HepG2 (cell line): ENCODE results near the gene AKR1C3. TPM values are rescaled to one million over a fixed set of nuclear protein-coding genes. Genes with fewer than 3 reads are reported as not detected.

Experiments
- ERF ChIP-seq: IDR thresholded peaks from 2 replicates; pipeline ENCODE4 v1.6.1; 2018; ENCODE audit warnings: missing biosample characterization, missing genetic modification reagents
- FOXJ3 ChIP-seq: sonication (generic); formaldehyde crosslinking; IDR thresholded peaks from 2 replicates; pipeline ENCODE4 v1.4.0; 2020; ENCODE audit warnings: missing genetic modification reagents, mild to moderate bottlenecking, borderline replicate concordance
- FOXP1 ChIP-seq, 2 experiments: fragments of 450-650 bp in 1 of 2; IDR thresholded peaks; 2 replicates each; pipeline ENCODE4 v1.6.1; 2017 to 2018; ENCODE audit warnings: antibody characterized with exemption in 1 of 2
- HMG20A ChIP-seq: IDR thresholded peaks from 2 replicates; pipeline ENCODE4 v1.6.1; 2016; ENCODE audit warnings: borderline replicate concordance
- ISL2 ChIP-seq: sonication (generic); formaldehyde crosslinking; IDR thresholded peaks from 2 replicates; pipeline ENCODE4 v1.5.0; 2020; ENCODE audit warnings: missing genetic modification reagents
- KAT7 ChIP-seq: IDR thresholded peaks from 2 replicates; pipeline ENCODE4 v1.6.1; 2018; ENCODE audit warnings: borderline replicate concordance, missing compliant biosample characterization
- KDM5A ChIP-seq: fragments of 200-600 bp; sonication (generic); IDR thresholded peaks from 2 replicates; pipeline ENCODE4 v1.7.0; 2018; ENCODE audit warnings: antibody characterized with exemption, mild to moderate bottlenecking, low read length, borderline replicate concordance
- LCORL ChIP-seq, 2 experiments: fragments of 450-650 bp in 1 of 2; sonication (generic) in 1 of 2; formaldehyde crosslinking in 1 of 2; IDR thresholded peaks; 2 replicates each; pipeline versions ENCODE4 v1.5.0 to v1.6.1; 2017 to 2020; ENCODE audit warnings: antibody characterized with exemption in 1 of 2, missing genetic modification reagents in 1 of 2
- MLX ChIP-seq: IDR thresholded peaks from 2 replicates; pipeline ENCODE4 v1.6.1; 2016
- NCOA2 ChIP-seq: sonication (generic); formaldehyde crosslinking; IDR thresholded peaks from 2 replicates; pipeline ENCODE4 v1.8.0; 2022; ENCODE audit warnings: inconsistent platforms
- PATZ1 ChIP-seq: sonication (generic); formaldehyde crosslinking; IDR thresholded peaks from 2 replicates; pipeline ENCODE4 v1.4.0; 2020; ENCODE audit warnings: missing genetic modification reagents
- PHF8 ChIP-seq: sonication (generic); formaldehyde crosslinking; IDR thresholded peaks from 2 replicates; pipeline ENCODE4 v1.5.0; 2020; ENCODE audit warnings: missing genetic modification reagents
- PPARG ChIP-seq: conservative IDR thresholded peaks from 2 replicates; pipeline ENCODE4 v1.6.1; 2016; ENCODE audit warnings: missing biosample characterization, missing genetic modification reagents
- RFXAP ChIP-seq: sonication (generic); formaldehyde crosslinking; IDR thresholded peaks from 2 replicates; pipeline ENCODE4 v1.4.0; 2020; ENCODE audit warnings: missing genetic modification reagents, borderline replicate concordance
- SP5 ChIP-seq: IDR thresholded peaks from 2 replicates; pipeline ENCODE4 v1.6.1; 2016; ENCODE audit warnings: low read depth, borderline replicate concordance
- SUZ12 ChIP-seq: fragments of 150-350 bp; IDR thresholded peaks from 2 replicates; pipeline ENCODE4 v1.6.1; 2014; ENCODE audit warnings: low read depth, low read length
- TARDBP ChIP-seq: sonication (generic); formaldehyde crosslinking; IDR thresholded peaks from 2 replicates; pipeline ENCODE4 v1.8.0; 2022; ENCODE audit warnings: mild to moderate bottlenecking, missing genetic modification reagents
- TFDP2 ChIP-seq: sonication (generic); formaldehyde crosslinking; IDR thresholded peaks from 2 replicates; pipeline ENCODE4 v1.4.0; 2020; ENCODE audit warnings: missing genetic modification reagents
- U2AF1 ChIP-seq: fragments of 200-400 bp; formaldehyde crosslinking; optimal IDR thresholded peaks from 2 replicates; pipeline ENCODE3; 2017; ENCODE audit warnings: mild to moderate bottlenecking, low read depth, low read length
- ZNF557 ChIP-seq: sonication (generic); formaldehyde crosslinking; IDR thresholded peaks from 2 replicates; pipeline ENCODE4 v1.4.0; 2020; ENCODE audit warnings: missing genetic modification reagents
- ZNF609 ChIP-seq: sonication (generic); formaldehyde crosslinking; IDR thresholded peaks from 2 replicates; pipeline ENCODE4 v1.4.0; 2020; ENCODE audit warnings: mild to moderate bottlenecking, missing genetic modification reagents, borderline replicate concordance
- ZNF816 ChIP-seq: sonication (generic); formaldehyde crosslinking; IDR thresholded peaks from 2 replicates; pipeline ENCODE4 v1.8.0; 2022; ENCODE audit warnings: missing genetic modification reagents, mild to moderate bottlenecking, borderline replicate concordance
- polyA plus RNA-seq, 8 experiments: library from polyadenylated mRNA; depleted of rRNA in 3 of 8; stranded (reverse) in 7 of 8; unstranded in 1 of 8; fragments of >200 nt; fragmentation: Illumina TruSeq in 4 of 8; extraction: Trizol in 4 of 8; gene quantifications; 2 replicates each; pipeline versions ENCODE4 v1.2.1 to v1.2.3, GENCODE V29; 2011 to 2016; ENCODE audit warnings: low read depth in 4 of 8, missing spikeins in 1 of 8, mixed read lengths in 1 of 8; ENCODE audit not compliant: insufficient read depth in 1 of 8
- total RNA-seq, 5 experiments: library from RNA; depleted of rRNA; stranded (reverse); fragments of >200 nt; fragmentation: Illumina TruSeq; extraction: Trizol; gene quantifications; 2 replicates each; pipeline ENCODE4 v1.2.3, GENCODE V29; 2016; ENCODE audit warnings: low read depth in 1 of 5

The AKR1C3 gene
- total and polyA plus RNA-seq, 2 of the 13 experiments (the other 11 are each of a cell fraction or from before 2014, with no cell fraction given) = 368 to 532 TPM

- no peak for TF ChIP-seq FOXP1 (IDR thresholded peaks at IDR 0.05)
- peak; percentile 80 for TF ChIP-seq FOXP1 (CRISPR knock-in tag; IDR thresholded peaks at IDR 0.05)
- no peak for TF ChIP-seq ZNF557 (CRISPR knock-in tag)
- TF ChIP-seq ZNF816 (CRISPR knock-in tag) = peak; percentile 11; the same call in 1 of the 2 replicates
- 0 out of 2 replicates have a peak, but pooled peaks have one; percentile 22 for TF ChIP-seq MLX
- no peak for TF ChIP-seq RFXAP (CRISPR knock-in tag)
- peak; percentile 89 for TF ChIP-seq PPARG (CRISPR knock-in tag)
- no peak for TF ChIP-seq PHF8 (CRISPR knock-in tag)
- TF ChIP-seq PATZ1 (CRISPR knock-in tag) = peak; percentile 23; the same call in 1 of the 2 replicates
- peak; percentile 90 for TF ChIP-seq LCORL (IDR thresholded peaks at IDR 0.05)
- peak; percentile 77 for TF ChIP-seq LCORL (CRISPR knock-in tag; IDR thresholded peaks at IDR 0.05)
- TF ChIP-seq TARDBP (CRISPR knock-in tag) = peak; percentile 50; the same call in 1 of the 2 replicates
- TF ChIP-seq KDM5A = 0 out of 2 replicates have a peak, but pooled peaks have one; percentile 12
- TF ChIP-seq FOXJ3 (CRISPR knock-in tag) = peak; percentile 80; the same call in 1 of the 2 replicates
- no peak for TF ChIP-seq U2AF1
- TF ChIP-seq ERF = no peak; the same call in 1 of the 2 replicates
- peak; percentile 78 for TF ChIP-seq HMG20A (CRISPR knock-in tag)
- no peak; the same call in 1 of the 2 replicates for TF ChIP-seq KAT7
- peak; percentile 93 for TF ChIP-seq ISL2
- TF ChIP-seq TFDP2 (CRISPR knock-in tag) = no peak
- peak; percentile 99 for TF ChIP-seq NCOA2 (CRISPR knock-in tag)
- TF ChIP-seq ZNF609 (CRISPR knock-in tag) = peak; percentile 58; the same call in 1 of the 2 replicates
- TF ChIP-seq SP5 (CRISPR knock-in tag) = peak; percentile 69; the same call in 1 of the 2 replicates
- no peak for TF ChIP-seq SUZ12
Measured at GRCh38 chr10:5147981-5148677, 53.9 kb downstream of the AKR1C3 start (continued).
